HEK293 (cell line): ENCODE data around the gene LSS.

Experiments
- CTCF ChIA-PET: fragments of 350-600 bp; formaldehyde crosslinking; extraction: SDS; loops from one replicate; lab custom pipeline; 2021; ENCODE audit warnings: antibody characterized with exemption; lab: Yijun Ruan, JAX
- POLR2A ChIA-PET: fragments of 300-600 bp; formaldehyde crosslinking; extraction: SDS; loops from one replicate; lab custom pipeline; 2020; ENCODE audit warnings: antibody characterized with exemption, inconsistent platforms; lab: Yijun Ruan, JAX
- H3K27ac ChIP-seq: fragments of 200-500 bp; sonication (Bioruptor generic); 2 replicates; pipeline ENCODE4 v1.5.1; 2014; ENCODE audit warnings: low read depth, low read length, control low read depth, inconsistent platforms; ENCODE audit errors: extremely low read depth
- H3K36me3 ChIP-seq, 2 experiments: fragments of 200-500 bp in 1 of 2; sonication (Bioruptor generic) in 1 of 2; 1 replicate in 1 of 2; 2 replicates in 1 of 2; pipeline ENCODE4 v1.5.1; 2014 to 2017; ENCODE audit warnings: inconsistent platforms in 2 of 2, low read length in 2 of 2; ENCODE audit not compliant: control insufficient read depth in 2 of 2, insufficient read depth in 1 of 2
- H3K4me1 ChIP-seq: fragments of 200-500 bp; sonication (Bioruptor generic); 2 replicates; pipeline ENCODE4 v1.5.1; 2014; ENCODE audit warnings: mild to moderate bottlenecking, low read length, inconsistent platforms; ENCODE audit not compliant: control insufficient read depth, insufficient read depth
- H3K4me3 ChIP-seq: 2 replicates; pipeline ENCODE4 v1.5.1; 2011; ENCODE audit warnings: low read depth, mild to moderate bottlenecking, control low read depth, low read length, moderate library complexity
- H3K9me3 ChIP-seq: fragments of 200-500 bp; sonication (Bioruptor generic); 2 replicates; pipeline ENCODE4 v1.5.1; 2014; ENCODE audit warnings: low read depth, low read length, inconsistent platforms; ENCODE audit not compliant: control insufficient read depth, insufficient read depth
- GLI2 ChIP-seq: fragments of 450-650 bp; formaldehyde crosslinking; IDR thresholded peaks from 2 replicates; pipeline ENCODE4; 2017; ENCODE audit warnings: missing biosample characterization, missing genetic modification characterization, low read depth, borderline replicate concordance
- HOXA7 ChIP-seq: sonication (generic); formaldehyde crosslinking; IDR thresholded peaks from 2 replicates; pipeline ENCODE4 v1.8.1; 2022; ENCODE audit warnings: missing genetic modification reagents, borderline replicate concordance
- HOXC10 ChIP-seq: sonication (generic); formaldehyde crosslinking; IDR thresholded peaks from 2 replicates; pipeline ENCODE4 v1.8.1; 2023; ENCODE audit warnings: mild to moderate bottlenecking, missing genetic modification reagents
- TRIM28 ChIP-seq: IDR thresholded peaks from 2 replicates; pipeline ENCODE4 v1.6.1; 2011; ENCODE audit warnings: low read length, control low read depth, borderline replicate concordance
- ZBTB11 ChIP-seq: fragments of 450-650 bp; formaldehyde crosslinking; conservative IDR thresholded peaks from 2 replicates; pipeline ENCODE4 v1.5.1; 2016; ENCODE audit warnings: low read depth, missing biosample characterization, missing genetic modification characterization
- ZBTB44 ChIP-seq: fragments of 450-650 bp; IDR thresholded peaks from 2 replicates; pipeline ENCODE4 v1.5.1; 2018; ENCODE audit warnings: missing biosample characterization, mild to moderate bottlenecking, missing genetic modification characterization
- ZNF132 ChIP-seq: fragments of 450-650 bp; formaldehyde crosslinking; IDR thresholded peaks from 2 replicates; pipeline ENCODE4 v1.5.1; 2017; ENCODE audit warnings: missing biosample characterization, missing genetic modification characterization, borderline replicate concordance
- ZNF184 ChIP-seq: fragments of 450-650 bp; IDR thresholded peaks from 2 replicates; pipeline ENCODE4 v1.5.1; 2018; ENCODE audit warnings: missing biosample characterization, mild to moderate bottlenecking, missing genetic modification characterization
- ZNF311 ChIP-seq: fragments of 450-650 bp; formaldehyde crosslinking; IDR thresholded peaks from 2 replicates; pipeline ENCODE4 v1.5.1; 2017; ENCODE audit warnings: missing biosample characterization, missing genetic modification characterization, borderline replicate concordance
- ZNF350 ChIP-seq: fragments of 450-650 bp; formaldehyde crosslinking; IDR thresholded peaks from 2 replicates; pipeline ENCODE4 v1.5.0; 2017; ENCODE audit warnings: missing biosample characterization, mild to moderate bottlenecking, missing genetic modification characterization
- ZNF404 ChIP-seq: fragments of 450-650 bp; formaldehyde crosslinking; IDR thresholded peaks from 2 replicates; pipeline ENCODE4 v1.5.1; 2017; ENCODE audit warnings: missing biosample characterization, missing genetic modification characterization
- ZNF449 ChIP-seq: fragments of 450-650 bp; formaldehyde crosslinking; IDR thresholded peaks from 2 replicates; pipeline ENCODE4 v1.5.1; 2017; ENCODE audit warnings: missing biosample characterization, mild to moderate bottlenecking, missing genetic modification characterization, moderate library complexity
- ZNF510 ChIP-seq: fragments of 450-650 bp; formaldehyde crosslinking; IDR thresholded peaks from 2 replicates; pipeline ENCODE4 v1.5.1; 2018; ENCODE audit warnings: mild to moderate bottlenecking, missing genetic modification characterization, missing biosample characterization; ENCODE audit not compliant: insufficient replicate concordance
- ZNF623 ChIP-seq: fragments of 450-650 bp; formaldehyde crosslinking; IDR thresholded peaks from 2 replicates; pipeline ENCODE4 v1.5.1; 2016; ENCODE audit warnings: missing biosample characterization, missing genetic modification characterization
- ZNF747 ChIP-seq: fragments of 450-650 bp; formaldehyde crosslinking; IDR thresholded peaks from 2 replicates; pipeline ENCODE4 v1.5.1; 2016; ENCODE audit warnings: missing biosample characterization, missing genetic modification characterization

The LSS gene

GRCh38 chr21:46139686-46140085 is 88.9 kb downstream of the LSS start (continued):
- TF ChIP-seq ZBTB11 (tag by site-specific recombination) = no peak
- no peak for TF ChIP-seq ZNF404 (tag by site-specific recombination)
- no peak for TF ChIP-seq ZNF747 (tag by site-specific recombination)
- no peak for TF ChIP-seq TRIM28
- TF ChIP-seq ZBTB44 = no peak

- ChIA-PET CTCF (no interaction called here), POLR2A (no interaction called here)
- Histone ChIP-seq H3K27ac (no peak overlapping the region), H3K36me3 (no peaks in the 10 kb centered on the region), H3K4me1 (no peaks in the 10 kb centered on the region), H3K4me3 (no peak overlapping the region), H3K9me3 (no peaks in the 10 kb centered on the region)
- TF ChIP-seq GLI2 (tag by site-specific recombination) (no peak), ZNF510 (no peak), ZNF449 (no peak), ZNF311 (tag by site-specific recombination) (no peak), ZNF132 (tag by site-specific recombination) (no peak), ZNF623 (tag by site-specific recombination) (no peak), HOXC10 (CRISPR knock-in tag) (no peak), ZNF184 (no peak), HOXA7 (CRISPR knock-in tag) (no peak), ZNF350 (tag by site-specific recombination) (no peak)
Measured at GRCh38 chr21:46138383-46138970, 90.1 kb downstream of the LSS start.
